Mucosa of stomach (tissue), 1 donor: ENCODE results near the gene ALKAL2.

Experiments
- H3K27me3 ChIP-seq: one replicate; pipeline ENCODE4 v1.7.0; 2013; ENCODE audit warnings: mild to moderate bottlenecking, low read length; ENCODE audit not compliant: control insufficient read depth, insufficient read depth
- H3K36me3 ChIP-seq: one replicate; pipeline ENCODE4 v1.7.0; 2013; ENCODE audit warnings: low read length; ENCODE audit not compliant: control insufficient read depth, insufficient read depth
- H3K4me1 ChIP-seq: one replicate; pipeline ENCODE4 v1.7.0; 2013; ENCODE audit warnings: mild to moderate bottlenecking, low read length; ENCODE audit not compliant: control insufficient read depth, insufficient read depth
- H3K4me3 ChIP-seq: one replicate; pipeline ENCODE4 v1.7.0; 2013; ENCODE audit warnings: low read length
- H3K9ac ChIP-seq: one replicate; pipeline ENCODE4 v1.7.0; 2013; ENCODE audit warnings: mild to moderate bottlenecking, low read length, moderate library complexity
- H3K9me3 ChIP-seq: one replicate; pipeline ENCODE4 v1.7.0; 2013; ENCODE audit warnings: mild to moderate bottlenecking, low read length, moderate library complexity; ENCODE audit not compliant: control insufficient read depth
- donor health status: Pancreatic carcinoma.

Gene ALKAL2

DNA sequence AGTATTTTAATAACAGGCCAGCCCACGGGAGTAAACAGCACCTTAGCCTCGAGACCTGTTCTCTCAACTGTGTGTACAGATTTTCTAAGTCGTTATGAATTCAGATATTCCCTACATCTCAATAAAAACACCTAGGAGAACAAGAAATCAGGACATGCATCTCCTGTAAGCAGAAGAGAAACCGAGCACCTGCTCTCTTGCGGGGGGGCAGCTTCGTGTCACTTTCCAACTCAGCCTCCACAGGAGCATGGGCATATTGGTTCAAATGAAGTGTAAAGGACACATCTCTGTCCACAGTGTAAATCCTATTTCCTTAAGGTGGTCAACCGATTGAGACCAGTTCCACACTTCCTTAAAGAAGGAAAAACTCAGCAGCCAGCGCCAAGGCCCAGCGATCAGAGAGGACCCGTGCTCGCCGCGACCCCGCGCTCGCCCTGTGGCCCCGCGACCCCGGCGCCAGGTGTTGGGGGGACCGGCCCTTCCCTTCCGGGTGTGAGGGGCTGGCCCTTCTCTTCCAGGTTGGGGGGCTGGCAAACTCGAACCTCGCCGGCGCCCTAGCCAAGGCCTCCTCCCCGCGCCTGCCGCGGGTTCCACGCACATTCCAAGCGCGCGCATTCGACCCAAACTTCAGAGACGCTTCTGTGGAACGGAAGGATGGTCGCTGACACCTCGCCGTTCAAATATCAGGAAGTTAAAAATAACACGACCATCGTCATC lies 24.7 kb downstream of the ALKAL2 start:
- Histone ChIP-seq H3K9me3 (no peaks in the 10 kb centered on the region), H3K27me3 (no peaks in the 10 kb centered on the region), H3K9ac (peak overlapping the region; percentile 64), H3K4me3 (peak overlapping the region; percentile 33), H3K4me1 (peaks cover 22% of the 10 kb centered on the region), H3K36me3 (no peaks in the 10 kb centered on the region)

DNA sequence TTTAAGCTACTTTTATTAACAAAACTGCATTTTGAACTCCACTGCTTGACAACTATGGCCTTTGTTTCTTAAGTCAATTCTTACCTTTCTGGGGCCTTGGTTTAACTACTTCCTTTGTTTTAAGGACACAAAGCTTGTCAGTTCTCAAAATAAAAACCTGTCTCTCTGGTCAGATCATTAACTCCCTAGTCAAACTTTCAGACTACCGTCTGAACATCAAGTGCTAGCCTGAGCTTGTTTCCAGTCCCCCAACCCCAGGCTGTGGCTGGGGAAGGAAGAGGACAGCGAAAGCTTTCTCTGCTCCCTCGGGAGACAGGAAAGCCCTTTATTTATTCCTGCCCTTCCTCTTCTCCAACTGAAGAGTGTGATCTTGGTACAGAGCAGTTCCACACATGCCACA lies 25.8 kb downstream of the ALKAL2 start:
- peak overlapping the region; percentile 48 for H3K9ac ChIP-seq
- peaks cover 22% of the 10 kb centered on the region for H3K4me1 ChIP-seq
- H3K27me3 ChIP-seq = no peaks in the 10 kb centered on the region
- no peaks in the 10 kb centered on the region for H3K36me3 ChIP-seq
- no peak overlapping the region for H3K4me3 ChIP-seq
- no peaks in the 10 kb centered on the region for H3K9me3 ChIP-seq

- H3K4me3 ChIP-seq = no peak overlapping the region
- H3K9ac ChIP-seq = no peak overlapping the region
- no peaks in the 10 kb centered on the region for H3K27me3 ChIP-seq
- H3K4me1 ChIP-seq = peaks cover 13% of the 10 kb centered on the region
- no peaks in the 10 kb centered on the region for H3K36me3 ChIP-seq
- H3K9me3 ChIP-seq = no peaks in the 10 kb centered on the region
These were observed 27.3 kb downstream of the ALKAL2 start for GRCh38 chr2:260507-261161.

DNA sequence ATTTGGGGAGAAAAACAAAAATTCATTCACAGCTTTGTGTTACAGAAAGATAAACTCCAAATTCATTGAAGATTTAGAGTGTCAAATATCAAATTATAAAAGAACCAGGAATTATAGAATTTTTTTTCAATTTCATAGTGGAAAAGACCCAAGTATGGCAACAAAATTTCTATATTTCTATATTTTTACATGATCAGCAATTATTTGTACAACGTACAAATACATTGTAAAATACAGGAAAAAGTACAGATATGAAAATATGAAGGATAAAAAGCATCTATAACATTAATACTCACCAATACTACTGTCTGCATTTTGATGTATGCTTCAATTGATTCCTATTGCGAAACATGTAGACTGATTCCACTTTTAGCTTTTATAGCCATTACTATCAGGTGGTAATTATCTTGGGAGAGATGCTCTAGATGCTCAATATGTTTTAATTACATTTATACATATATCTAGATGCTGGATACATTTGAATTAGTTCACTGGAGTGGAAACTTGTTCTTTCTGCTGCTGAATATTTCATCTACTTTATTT lies 28.0 kb downstream of the ALKAL2 start:
- H3K9me3 ChIP-seq = no peaks in the 10 kb centered on the region
- H3K4me1 ChIP-seq = peaks cover 13% of the 10 kb centered on the region

GRCh38 chr2:258933-259332 lies 29.0 kb downstream of the ALKAL2 start:
- H3K4me1 ChIP-seq = peaks cover 13% of the 10 kb centered on the region
- no peaks in the 10 kb centered on the region for H3K27me3 ChIP-seq
- no peaks in the 10 kb centered on the region for H3K9me3 ChIP-seq
- no peaks in the 10 kb centered on the region for H3K36me3 ChIP-seq
- H3K9ac ChIP-seq = no peak overlapping the region
- no peak overlapping the region for H3K4me3 ChIP-seq

More for the DNA sequence above, 28.0 kb downstream of the ALKAL2 start:
- H3K9ac ChIP-seq = no peak overlapping the region
- H3K4me3 ChIP-seq = no peak overlapping the region
- no peaks in the 10 kb centered on the region for H3K27me3 ChIP-seq
- no peaks in the 10 kb centered on the region for H3K36me3 ChIP-seq

GRCh38 chr2:257842-258241 lies 30.0 kb downstream of the ALKAL2 start:
- Histone ChIP-seq H3K4me1 (peaks cover 9% of the 10 kb centered on the region), H3K4me3 (no peak overlapping the region), H3K27me3 (no peaks in the 10 kb centered on the region), H3K9ac (no peak overlapping the region), H3K9me3 (no peaks in the 10 kb centered on the region), H3K36me3 (no peaks in the 10 kb centered on the region)

DNA sequence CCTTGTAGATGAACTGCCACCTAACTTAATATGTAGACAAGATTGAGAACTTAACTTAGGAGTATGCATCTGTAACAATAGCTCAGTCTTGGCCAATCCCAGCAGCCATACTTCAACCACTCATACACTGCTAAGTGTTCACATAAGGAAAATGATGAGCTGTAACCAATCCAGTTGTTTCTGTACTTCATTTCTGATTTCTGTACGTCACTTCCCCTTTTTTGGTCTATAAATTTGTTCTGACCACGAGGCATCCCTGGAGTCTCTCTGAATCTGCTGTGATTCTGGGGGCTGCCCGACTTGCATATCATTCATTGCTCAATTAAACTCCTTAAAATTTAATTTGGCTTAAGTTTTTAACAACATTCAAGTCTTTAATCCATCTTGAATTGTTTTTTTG lies 30.5 kb downstream of the ALKAL2 start:
- Histone ChIP-seq H3K27me3 (no peaks in the 10 kb centered on the region), H3K4me3 (no peak overlapping the region), H3K36me3 (no peaks in the 10 kb centered on the region), H3K9ac (no peak overlapping the region), H3K4me1 (peaks cover 5% of the 10 kb centered on the region), H3K9me3 (no peaks in the 10 kb centered on the region)

DNA sequence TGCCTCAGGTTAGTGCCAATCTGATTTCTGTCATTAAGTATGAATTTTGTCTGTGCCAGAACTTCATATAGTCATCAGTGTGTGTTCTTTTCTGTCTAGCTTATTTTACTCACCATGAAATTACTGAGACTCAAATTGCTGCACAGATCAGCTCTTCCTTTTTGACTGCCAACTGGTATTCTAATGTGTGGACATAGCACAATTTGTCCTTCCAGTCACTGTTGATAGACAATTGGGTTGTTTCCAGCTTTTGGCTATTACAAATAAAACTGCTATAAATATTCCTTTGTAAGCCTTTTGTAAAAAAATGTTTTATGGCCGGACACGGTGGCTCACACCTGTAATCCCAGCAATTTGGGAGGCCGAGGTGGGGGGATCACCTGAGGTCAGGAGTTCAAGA lies 31.8 kb downstream of the ALKAL2 start:
- H3K36me3 ChIP-seq = no peaks in the 10 kb centered on the region
- H3K4me1 ChIP-seq = no peaks in the 10 kb centered on the region
- H3K4me3 ChIP-seq = no peak overlapping the region
- no peak overlapping the region for H3K9ac ChIP-seq
- H3K9me3 ChIP-seq = no peaks in the 10 kb centered on the region
- no peaks in the 10 kb centered on the region for H3K27me3 ChIP-seq

DNA sequence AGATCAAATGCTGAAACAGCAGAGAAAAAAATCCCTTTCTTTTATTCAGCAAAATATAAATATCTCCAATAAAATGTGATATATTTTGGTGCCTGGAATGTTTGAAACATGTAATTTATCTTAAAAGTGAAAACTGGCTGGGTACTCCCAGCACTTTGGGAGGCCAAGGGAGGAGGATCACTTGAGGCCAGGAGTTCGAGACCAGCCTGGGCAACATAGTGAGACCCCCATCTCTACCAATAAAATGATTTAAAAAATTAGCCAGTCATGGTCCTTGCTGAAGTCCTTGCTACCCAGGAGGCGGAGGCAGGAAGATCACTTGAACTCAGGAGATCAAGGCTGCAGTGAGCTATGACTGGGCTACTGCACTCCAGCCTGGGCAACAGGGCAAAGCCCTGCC lies 32.7 kb downstream of the ALKAL2 start:
- Histone ChIP-seq H3K9ac (no peak overlapping the region), H3K36me3 (no peaks in the 10 kb centered on the region), H3K4me3 (no peak overlapping the region), H3K9me3 (no peaks in the 10 kb centered on the region), H3K4me1 (no peaks in the 10 kb centered on the region), H3K27me3 (no peaks in the 10 kb centered on the region)

DNA sequence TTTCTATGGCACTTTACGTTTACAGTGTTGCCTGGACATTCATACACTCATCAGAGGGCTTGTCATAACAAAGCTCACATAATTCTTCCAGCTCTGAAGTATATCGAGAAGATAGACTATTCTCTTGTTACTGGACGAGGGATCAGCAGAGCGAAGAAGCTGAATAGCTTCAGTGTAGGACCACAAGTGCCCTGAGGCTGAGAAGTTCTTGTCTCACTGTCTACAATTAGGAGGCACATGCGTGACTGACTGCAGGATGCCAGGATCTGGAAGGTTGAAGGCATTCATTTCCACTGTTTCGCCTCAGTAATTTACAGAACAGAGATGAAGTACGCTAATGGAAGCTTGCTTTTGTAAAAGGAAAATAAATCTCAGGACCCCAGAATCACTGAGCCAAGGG lies 33.6 kb downstream of the ALKAL2 start:
- Histone ChIP-seq H3K9me3 (no peaks in the 10 kb centered on the region), H3K36me3 (no peaks in the 10 kb centered on the region), H3K27me3 (no peaks in the 10 kb centered on the region), H3K4me3 (no peak overlapping the region), H3K9ac (no peak overlapping the region), H3K4me1 (no peaks in the 10 kb centered on the region)

DNA sequence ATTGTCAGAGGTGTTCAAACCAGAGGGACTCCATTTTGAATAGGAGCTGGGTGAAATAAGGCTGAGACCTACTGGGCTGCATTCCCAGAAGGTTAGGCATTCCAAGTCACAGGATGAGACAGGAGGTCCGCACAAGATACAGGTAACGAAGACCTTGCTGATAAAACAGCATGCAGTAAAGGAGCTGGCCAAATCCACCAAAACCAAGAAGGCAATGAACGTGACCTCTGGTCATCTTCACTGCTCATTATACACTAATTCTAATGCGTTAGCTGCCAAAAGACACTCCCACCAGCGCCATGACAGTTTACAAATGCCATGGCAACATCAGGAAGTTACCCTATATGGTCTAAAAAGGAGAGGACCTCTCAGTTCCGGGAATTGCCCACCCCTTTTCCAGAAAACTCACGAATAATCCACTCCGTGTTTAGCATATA lies 34.7 kb downstream of the ALKAL2 start:
- Histone ChIP-seq H3K4me1 (no peaks in the 10 kb centered on the region), H3K27me3 (no peaks in the 10 kb centered on the region), H3K4me3 (no peak overlapping the region), H3K36me3 (no peaks in the 10 kb centered on the region), H3K9ac (no peak overlapping the region), H3K9me3 (no peaks in the 10 kb centered on the region)

- Histone ChIP-seq H3K27me3 (no peaks in the 10 kb centered on the region), H3K4me3 (no peak overlapping the region), H3K9ac (no peak overlapping the region), H3K4me1 (no peaks in the 10 kb centered on the region), H3K9me3 (no peaks in the 10 kb centered on the region), H3K36me3 (no peaks in the 10 kb centered on the region)
These were observed 35.8 kb downstream of the ALKAL2 start for GRCh38 chr2:252001-252602.
